B cell (primary cell): ENCODE data around the gene MAP4K1. TPM values are rescaled to one million over a fixed set of nuclear protein-coding genes. Genes with fewer than 3 reads are reported as not detected.
A peak's percentile ranks its signal among the peaks of the same experiment; 100 is the strongest.

Experiments used
- ATAC-seq: fragments of 200-7000 bp; cut with Tn5 transposase; one replicate; pipeline ENCODE4 v1.10.0; 2021; ENCODE audit warnings: low read depth, mild to moderate bottlenecking, moderate number of reproducible peaks, moderate library complexity
- CTCF ChIA-PET: fragments of 350-600 bp; sonication (Branson Sonifier 250); formaldehyde crosslinking; loops from one replicate; lab custom pipeline; 2021; ENCODE audit warnings: antibody characterized with exemption, inconsistent platforms; lab: Charles Lee
- POLR2A ChIA-PET: fragments of 350-600 bp; sonication (Branson Sonifier 250); formaldehyde crosslinking; loops from one replicate; lab custom pipeline; 2021; ENCODE audit warnings: antibody characterized with exemption; lab: Charles Lee
- DNase-seq: peaks from one replicate; pipeline ENCODE4 v3.0.0; 2013
- H2AFZ ChIP-seq: 2 replicates; pipeline ENCODE4 v1.6.1; 2012; ENCODE audit warnings: mild to moderate bottlenecking, low read depth, low read length; ENCODE audit not compliant: insufficient read depth, poor library complexity, severe bottlenecking
- H3K27ac ChIP-seq, 2 donors: 1 replicate in 1 of 2; 2 replicates in 1 of 2; pipeline ENCODE4 v1.5.1; 2012 to 2013; ENCODE audit warnings: low read length in 2 of 2, mild to moderate bottlenecking in 2 of 2, moderate library complexity in 1 of 2
- H3K27me3 ChIP-seq, 4 experiments: fragments of 200-600 bp in 1 of 4; sonication (generic) in 1 of 4; replicated peaks in 1 of 4; 1 replicate in 2 of 4; 2 replicates in 2 of 4; pipeline versions ENCODE4 v1.6.1 to v1.7.0; 2013 to 2016; ENCODE audit warnings: low read length in 3 of 4, mild to moderate bottlenecking in 2 of 4, mixed read lengths in 1 of 4, moderate library complexity in 1 of 4; ENCODE audit not compliant: insufficient read depth in 4 of 4, control insufficient read depth in 3 of 4; ENCODE audit errors: control extremely low read depth in 1 of 4
- H3K36me3 ChIP-seq, 2 experiments: replicated peaks in 1 of 2; 1 replicate in 1 of 2; 2 replicates in 1 of 2; pipeline versions ENCODE4 v1.6.1 to v1.7.1; 2013; ENCODE audit warnings: low read length in 1 of 2; ENCODE audit not compliant: insufficient read depth in 2 of 2, control insufficient read depth in 1 of 2; ENCODE audit errors: control extremely low read depth in 1 of 2, extremely low read depth in 1 of 2
- H3K4me1 ChIP-seq, 2 donors: fragments of 200-600 bp in 1 of 2; sonication (generic) in 1 of 2; 1 replicate in 1 of 2; 2 replicates in 1 of 2; pipeline versions ENCODE4 v1.5.1 to v1.6.1; 2013 to 2017; ENCODE audit warnings: low read length in 2 of 2; ENCODE audit not compliant: control insufficient read depth in 2 of 2, insufficient read depth in 2 of 2
- H3K4me2 ChIP-seq: replicated peaks from 2 replicates; pipeline ENCODE3; 2012; ENCODE audit warnings: mild to moderate bottlenecking, low read depth, low read length; ENCODE audit not compliant: poor library complexity, severe bottlenecking
- H3K4me3 ChIP-seq, 5 experiments: fragments of 200-600 bp in 1 of 5; sonication (generic) in 1 of 5; 1 replicate in 3 of 5; 2 replicates in 2 of 5; pipeline versions ENCODE4 v1.5.1 to v1.7.0; 2011 to 2016; ENCODE audit warnings: low read length in 4 of 5, mild to moderate bottlenecking in 4 of 5, low read depth in 2 of 5, control low read depth in 1 of 5, moderate library complexity in 1 of 5; ENCODE audit not compliant: insufficient read depth in 1 of 5; ENCODE audit errors: control extremely low read depth in 1 of 5, extremely low read depth in 1 of 5
- H3K79me2 ChIP-seq: fragments of 200-600 bp; sonication (generic); one replicate; pipeline ENCODE4 v1.6.0; 2016; ENCODE audit warnings: low read length; ENCODE audit not compliant: control insufficient read depth, insufficient read depth
- H3K9ac ChIP-seq: fragments of 200-600 bp; sonication (generic); 2 replicates; pipeline ENCODE4 v1.6.1; 2017; ENCODE audit warnings: mild to moderate bottlenecking, low read length, moderate library complexity
- H3K9me3 ChIP-seq, 3 donors: one replicate each; pipeline versions ENCODE4 v1.6.1 to v1.7.1; 2013; ENCODE audit warnings: low read length in 2 of 3; ENCODE audit not compliant: control insufficient read depth in 2 of 3, insufficient read depth in 1 of 3; ENCODE audit errors: control extremely low read depth in 1 of 3
- H4K20me1 ChIP-seq: 2 replicates; pipeline ENCODE4 v1.6.0; 2012; ENCODE audit warnings: mild to moderate bottlenecking, low read length; ENCODE audit not compliant: insufficient read depth, control insufficient read depth, poor library complexity, severe bottlenecking
- H3K27ac Mint-ChIP-seq: one replicate; pipeline ENCODE4 v1.8.0; 2021; ENCODE audit warnings: mixed read lengths
- H3K27me3 Mint-ChIP-seq: one replicate; pipeline ENCODE4 v1.8.0; 2021; ENCODE audit warnings: mixed read lengths
- H3K4me1 Mint-ChIP-seq: one replicate; pipeline ENCODE4 v1.8.0; 2021; ENCODE audit warnings: mixed read lengths
- H3K4me3 Mint-ChIP-seq: one replicate; pipeline ENCODE4 v1.8.0; 2021; ENCODE audit warnings: mixed read lengths
- H3K9me3 Mint-ChIP-seq: one replicate; pipeline ENCODE4 v1.8.0; 2022; ENCODE audit warnings: mixed read lengths; ENCODE audit not compliant: insufficient read depth
- CTCF ChIP-seq: fragments of 200-600 bp; IDR thresholded peaks from one replicate; pipeline ENCODE4 v1.8.0; 2022; ENCODE audit warnings: antibody characterized with exemption, mild to moderate bottlenecking
- EZH2 ChIP-seq: IDR thresholded peaks from 2 replicates; pipeline ENCODE4 v1.6.1; 2012; ENCODE audit warnings: borderline replicate concordance, low read depth, mild to moderate bottlenecking, moderate library complexity, low read length; ENCODE audit not compliant: insufficient read depth, poor library complexity, severe bottlenecking
- WGBS: methylation state at CpG from one replicate; pipeline ENCODE4 v1.1.5; 2013; ENCODE audit warnings: missing lambda C conversion rate; ENCODE audit not compliant: insufficient coverage; 5-methylcytosine and 5-hydroxymethylcytosine counted together
- intact Hi-C: fragments of 100-400 bp; cut with micrococcal nuclease; formaldehyde crosslinking; loops from one replicate; pipeline ENCODE4 v1.10.0; 2022
- polyA plus RNA-seq: library from polyadenylated mRNA; depleted of rRNA; stranded (reverse); fragments of >200 nt; gene quantifications from 2 replicates; pipeline ENCODE4 v1.2.3, GENCODE V29; 2012
- total RNA-seq, 2 donors: library from RNA; stranded (reverse); fragments of 120-200 nt in 1 of 2; gene quantifications; 1 replicate in 1 of 2; 2 replicates in 1 of 2; pipeline versions ENCODE4 v1.2.3 to v1.2.4, GENCODE V29; 2013 to 2022

MAP4K1 gene
- total and polyA plus RNA-seq, 2 donors (not counting 1 experiment from before 2014, with no cell fraction given): 291 to 415 TPM

GRCh38 chr19:38583985-38584305 lies 33.8 kb downstream of the MAP4K1 start:
- ChIA-PET CTCF (interaction anchor here (1.1 kb wide), 1 partner anchor 69 kb away, joined by 5 read pairs; no protein-coding TSS in a partner anchor), POLR2A (interaction anchor here (0.7 kb wide), 1 partner anchor 50 kb away, joined by 4 read pairs; no protein-coding TSS in a partner anchor)
- Mint-ChIP-seq H3K4me3 (peak overlapping the region; percentile 33), H3K27ac (peak overlapping the region; percentile 83), H3K9me3 (no peaks in the 10 kb centered on the region), H3K27me3 (no peaks in the 10 kb centered on the region), H3K4me1 (peaks cover 17% of the 10 kb centered on the region)
- H3K9ac ChIP-seq: no peak overlapping the region
- H3K79me2 ChIP-seq: no peaks in the 10 kb centered on the region
- TF ChIP-seq EZH2 (no peak), CTCF (no peak)
- no peaks in the 10 kb centered on the region for H3K27me3 ChIP-seq
- H3K36me3 ChIP-seq: peaks cover 0 to 19% of the 10 kb centered on the region in 2 experiments
- 65% methylated on average over 4 of the region's 4 CpGs for WGBS
- H2AFZ ChIP-seq: peak overlapping the region; percentile 58
- H3K4me3 ChIP-seq: no peak overlapping the region
- H3K27ac ChIP-seq: peak overlapping the region in 1 of 2 donors; percentile 30
- H4K20me1 ChIP-seq: no peaks in the 10 kb centered on the region
- intact Hi-C loops: no loop called here
- ATAC-seq: no peak
- no peak for DNase-seq
- H3K4me1 ChIP-seq: peaks cover 6 to 16% of the 10 kb centered on the region in 2 donors
- H3K4me2 ChIP-seq: peak overlapping the region; percentile 43
- H3K9me3 ChIP-seq: no peaks in the 10 kb centered on the region

- no peaks in the 10 kb centered on the region for H3K9me3 Mint-ChIP-seq
- peak overlapping the region; percentile 83 for H3K27ac Mint-ChIP-seq
- H3K4me1 Mint-ChIP-seq: peaks cover 17% of the 10 kb centered on the region
- CTCF ChIA-PET: interaction anchor here (1.0 to 1.1 kb wide), 2 partner anchors 51 to 68 kb away, joined by 4 to 5 read pairs; no protein-coding TSS in a partner anchor
- Histone ChIP-seq H3K36me3 (peaks cover 0 to 16% of the 10 kb centered on the region in 2 experiments), H3K4me2 (peak overlapping the region; percentile 43), H4K20me1 (no peaks in the 10 kb centered on the region), H3K79me2 (no peaks in the 10 kb centered on the region), H3K27ac (peak overlapping the region; percentile 12 to 30), H3K27me3 (no peaks in the 10 kb centered on the region), H3K9ac (no peak overlapping the region), H3K4me1 (peaks cover 6 to 16% of the 10 kb centered on the region in 2 donors), H2AFZ (peak overlapping the region; percentile 58), H3K4me3 (no peak overlapping the region), H3K9me3 (no peaks in the 10 kb centered on the region)
- 50% methylated on average over 10 of the region's 14 CpGs for WGBS
- TF ChIP-seq EZH2 (no peak), CTCF (no peak)
- intact Hi-C loops: no loop called here
- no peaks in the 10 kb centered on the region for H3K27me3 Mint-ChIP-seq
- ATAC-seq: peak; percentile 66
- peak overlapping the region; percentile 33 for H3K4me3 Mint-ChIP-seq
- POLR2A ChIA-PET: interaction anchor here (0.6 to 0.7 kb wide), 3 partner anchors 17 to 60 kb away, joined by 4 to 6 read pairs (median 4); no protein-coding TSS in a partner anchor
- DNase-seq: peak; percentile 46
Measured at GRCh38 chr19:38583219-38583984, 34.4 kb downstream of the MAP4K1 start.
